ENCODE measurements around the gene ZNF160. TPM values are rescaled to one million over a fixed set of nuclear protein-coding genes. Genes with fewer than 3 reads are reported as not detected.

The ZNF160 gene
- total and polyA plus RNA-seq, 2 of the 8 experiments (the other 6 are each of a cell fraction or from before 2014, with no cell fraction given) = 15.8 to 31.2 TPM

DNA sequence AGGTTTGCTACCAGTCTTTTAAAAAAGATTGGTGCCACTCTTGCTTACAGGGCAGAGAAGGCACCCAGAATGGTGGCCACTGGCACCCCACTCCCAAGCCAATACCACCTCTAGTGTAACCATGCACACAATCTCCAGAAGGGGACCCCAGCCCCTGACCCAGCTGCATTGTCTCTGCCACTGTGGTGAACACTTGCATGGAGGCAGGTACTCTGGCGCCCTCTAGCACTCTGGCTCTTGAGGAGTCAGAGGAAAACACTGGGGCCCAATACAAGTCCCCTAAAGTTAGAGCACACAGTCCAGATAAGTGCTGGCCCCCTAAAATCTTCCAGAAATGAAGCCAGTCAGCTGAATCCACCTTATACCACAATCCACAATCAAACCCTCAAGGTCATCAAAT is 83.5 kb downstream of the ZNF160 start (continued):
- TF ChIP-seq, protein P1, sequence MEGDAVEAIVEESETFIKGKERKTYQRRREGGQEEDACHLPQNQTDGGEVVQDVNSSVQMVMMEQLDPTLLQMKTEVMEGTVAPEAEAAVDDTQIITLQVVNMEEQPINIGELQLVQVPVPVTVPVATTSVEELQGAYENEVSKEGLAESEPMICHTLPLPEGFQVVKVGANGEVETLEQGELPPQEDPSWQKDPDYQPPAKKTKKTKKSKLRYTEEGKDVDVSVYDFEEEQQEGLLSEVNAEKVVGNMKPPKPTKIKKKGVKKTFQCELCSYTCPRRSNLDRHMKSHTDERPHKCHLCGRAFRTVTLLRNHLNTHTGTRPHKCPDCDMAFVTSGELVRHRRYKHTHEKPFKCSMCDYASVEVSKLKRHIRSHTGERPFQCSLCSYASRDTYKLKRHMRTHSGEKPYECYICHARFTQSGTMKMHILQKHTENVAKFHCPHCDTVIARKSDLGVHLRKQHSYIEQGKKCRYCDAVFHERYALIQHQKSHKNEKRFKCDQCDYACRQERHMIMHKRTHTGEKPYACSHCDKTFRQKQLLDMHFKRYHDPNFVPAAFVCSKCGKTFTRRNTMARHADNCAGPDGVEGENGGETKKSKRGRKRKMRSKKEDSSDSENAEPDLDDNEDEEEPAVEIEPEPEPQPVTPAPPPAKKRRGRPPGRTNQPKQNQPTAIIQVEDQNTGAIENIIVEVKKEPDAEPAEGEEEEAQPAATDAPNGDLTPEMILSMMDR (IDR thresholded peaks at IDR 0.05; ENCODE audit: control extremely low read depth in 1 of 3, insufficient read depth in 1 of 3, low read depth in 1 of 3, low read length in 3 of 3) = peak; percentile 82 to 99 (median 92)
- TF ChIP-seq KDM1A (IDR thresholded peaks at IDR 0.05; ENCODE audit: borderline replicate concordance, low read length) (no peak), NANOG (IDR thresholded peaks at IDR 0.05; ENCODE audit: insufficient read depth, low read depth, low read length, poor library complexity, severe bottlenecking) (no peak), CHD1 (IDR thresholded peaks at IDR 0.05; ENCODE audit: low read depth, low read length) (no peak), PHF8 (conservative IDR thresholded peaks at IDR 0.05; ENCODE audit: low read depth, low read length) (no peak), TCF12 (IDR thresholded peaks at IDR 0.05; ENCODE audit: low read depth, low read length) (no peak), GABPA (IDR thresholded peaks at IDR 0.05; ENCODE audit: borderline replicate concordance, insufficient read depth, low read length) (peak; percentile 15; the same call in 1 of the 2 replicates), SIX5 (IDR thresholded peaks at IDR 0.05; ENCODE audit: low read depth, low read length) (no peak)

Other genes starting within 250 kb of the ZNF160 start
- 26.1 and 26.8 TPM in 2 replicates for gene ZNF468, start 245.8 kb downstream of the ZNF160 start, total RNA-seq (2021; fragmentation: NEBNext Ultra II Directional; extraction: Animal tissue kit (Norgen Biotek cat#: 25700))
- gene ZNF468, start 245.8 kb downstream of the ZNF160 start, polyA plus RNA-seq (2011; rRNA removed) = 8.6 and 13.5 TPM in 2 replicates
- 22.7 and 26.8 TPM in 2 replicates for gene ZNF320, start 205.8 kb downstream of the ZNF160 start, total RNA-seq (2021; fragmentation: NEBNext Ultra II Directional; extraction: Animal tissue kit (Norgen Biotek cat#: 25700))
- 20.6 and 20.8 TPM in 2 replicates for gene ZNF320, start 205.8 kb downstream of the ZNF160 start, polyA plus RNA-seq (2011; rRNA removed)
- gene ZNF888, start 180.0 kb downstream of the ZNF160 start, total RNA-seq (2021; fragmentation: NEBNext Ultra II Directional; extraction: Animal tissue kit (Norgen Biotek cat#: 25700)) = 8.6 and 8.7 TPM in 2 replicates
- gene ZNF888, start 180.0 kb downstream of the ZNF160 start, polyA plus RNA-seq (2011; rRNA removed) = 0.86 and 1.1 TPM in 2 replicates
- 12.2 and 13.2 TPM in 2 replicates for gene ZNF816, start 140.5 kb downstream of the ZNF160 start, total RNA-seq (2021; fragmentation: NEBNext Ultra II Directional; extraction: Animal tissue kit (Norgen Biotek cat#: 25700))
- 2.4 and 2.7 TPM in 2 replicates for gene ZNF816, start 140.5 kb downstream of the ZNF160 start, polyA plus RNA-seq (2011; rRNA removed)
- gene ERVV-1, start 89.5 kb downstream of the ZNF160 start, total RNA-seq (2021; fragmentation: NEBNext Ultra II Directional; extraction: Animal tissue kit (Norgen Biotek cat#: 25700)) = not detected in 2 replicates
- not detected in 2 replicates for gene ERVV-1, start 89.5 kb downstream of the ZNF160 start, polyA plus RNA-seq (2011; rRNA removed)
- gene ERVV-2, start 58.7 kb downstream of the ZNF160 start, total RNA-seq (2021; fragmentation: NEBNext Ultra II Directional; extraction: Animal tissue kit (Norgen Biotek cat#: 25700)) = not detected in 2 replicates
- gene ERVV-2, start 58.7 kb downstream of the ZNF160 start, polyA plus RNA-seq (2011; rRNA removed) = 0.03 TPM in 1 of 2 replicates, not detected in the other
- gene ZNF415, start 29.5 kb upstream of the ZNF160 start, total RNA-seq (2021; fragmentation: NEBNext Ultra II Directional; extraction: Animal tissue kit (Norgen Biotek cat#: 25700)) = 9.3 and 9.7 TPM in 2 replicates
- gene ZNF415, start 29.5 kb upstream of the ZNF160 start, polyA plus RNA-seq (2011; rRNA removed) = 3.8 and 5.8 TPM in 2 replicates
- gene ZNF347, start 55.6 kb upstream of the ZNF160 start, total RNA-seq (2021; fragmentation: NEBNext Ultra II Directional; extraction: Animal tissue kit (Norgen Biotek cat#: 25700)) = 14.6 and 15.0 TPM in 2 replicates
- 1.4 and 3.0 TPM in 2 replicates for gene ZNF347, start 55.6 kb upstream of the ZNF160 start, polyA plus RNA-seq (2011; rRNA removed)
- 3.7 and 6.4 TPM in 2 replicates for gene ZNF665, start 89.9 kb upstream of the ZNF160 start, total RNA-seq (2021; fragmentation: NEBNext Ultra II Directional; extraction: Animal tissue kit (Norgen Biotek cat#: 25700))
- 2.4 and 2.8 TPM in 2 replicates for gene ZNF665, start 89.9 kb upstream of the ZNF160 start, polyA plus RNA-seq (2011; rRNA removed)
- 28.0 and 29.6 TPM in 2 replicates for gene ZNF677, start 151.5 kb upstream of the ZNF160 start, total RNA-seq (2021; fragmentation: NEBNext Ultra II Directional; extraction: Animal tissue kit (Norgen Biotek cat#: 25700))
- gene ZNF677, start 151.5 kb upstream of the ZNF160 start, polyA plus RNA-seq (2011; rRNA removed) = 26.6 and 37.0 TPM in 2 replicates
- not detected in 2 replicates for gene VN1R2, start 154.9 kb upstream of the ZNF160 start, total RNA-seq (2021; fragmentation: NEBNext Ultra II Directional; extraction: Animal tissue kit (Norgen Biotek cat#: 25700))
- 0.06 TPM in 1 of 2 replicates, not detected in the other for gene VN1R2, start 154.9 kb upstream of the ZNF160 start, polyA plus RNA-seq (2011; rRNA removed)
- not detected in 2 replicates for gene VN1R4, start 164.3 kb upstream of the ZNF160 start, total RNA-seq (2021; fragmentation: NEBNext Ultra II Directional; extraction: Animal tissue kit (Norgen Biotek cat#: 25700))
- gene VN1R4, start 164.3 kb upstream of the ZNF160 start, polyA plus RNA-seq (2011; rRNA removed) = not detected in 2 replicates
- gene ZNF845, start 230.3 kb upstream of the ZNF160 start, total RNA-seq (2021; fragmentation: NEBNext Ultra II Directional; extraction: Animal tissue kit (Norgen Biotek cat#: 25700)) = 20.8 and 22.5 TPM in 2 replicates
- 2.4 and 3.6 TPM in 2 replicates for gene ZNF845, start 230.3 kb upstream of the ZNF160 start, polyA plus RNA-seq (2011; rRNA removed)

Data from H1 (cell line).